ENCODE data around the gene ZNF283. TPM values are rescaled to one million over a fixed set of nuclear protein-coding genes. Genes with fewer than 3 reads are reported as not detected.
"Not testable (repeated sequence)": the region's sequence is repeated elsewhere in the genome, so short reads cannot be mapped to it uniquely, and the experiment has no call there.

ZNF283 gene
- total RNA-seq, 1 donor from 2014 or later, result 7.9 TPM

DNA sequence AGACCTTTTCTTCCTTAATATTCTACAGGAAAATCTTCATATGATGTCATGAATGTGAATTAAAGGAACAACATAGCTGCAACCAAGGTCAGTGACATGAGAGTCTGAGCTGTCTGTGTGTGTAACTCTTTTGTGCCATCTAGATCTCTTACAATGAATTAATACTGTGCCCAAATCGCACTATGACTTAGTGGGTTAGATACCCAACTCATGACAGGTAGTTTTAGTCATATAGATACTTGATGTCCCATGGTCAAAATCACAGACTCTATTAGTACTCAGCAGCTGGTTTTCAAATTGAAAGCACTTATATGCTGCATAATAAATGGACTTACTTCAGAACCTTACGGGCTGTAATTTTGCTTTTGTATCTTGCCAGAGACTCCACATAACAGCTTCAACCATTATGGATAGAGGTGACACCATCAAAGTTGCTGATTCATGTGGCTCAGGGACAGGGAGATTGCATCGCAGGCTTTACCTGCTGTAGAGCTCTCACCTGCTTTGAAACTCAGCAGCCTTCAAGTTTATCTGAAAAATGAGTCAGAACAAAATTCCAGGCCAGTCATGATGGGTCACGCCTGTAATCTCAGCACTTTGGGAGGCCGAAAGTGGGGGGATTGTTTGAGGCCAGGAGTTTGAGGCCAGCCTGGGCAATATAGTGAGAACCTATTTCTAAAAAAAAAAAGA lies 12.3 kb upstream of the ZNF283 start:
- DNase-seq (ENCODE audit: extremely low spot score in 2 of 2), result no peak
- no peak overlapping the region for H3K4me3 ChIP-seq
- no peaks in the 10 kb centered on the region for H3K4me1 ChIP-seq
- no peaks in the 10 kb centered on the region for H3K36me3 ChIP-seq
- H3K27ac ChIP-seq, result no peak overlapping the region
- intact Hi-C loops (cut with DNase I), result no loop called here
- H3K27me3 ChIP-seq, result no peaks in the 10 kb centered on the region
- H3K9me3 ChIP-seq, result no peaks in the 10 kb centered on the region
- no peak for TF ChIP-seq POLR2A (IDR thresholded peaks at IDR 0.05)
- no peak for TF ChIP-seq POLR2AphosphoS5 (IDR thresholded peaks at IDR 0.05; ENCODE audit: insufficient read depth in 1 of 2, low read depth in 1 of 2)
- TF ChIP-seq, protein P1, sequence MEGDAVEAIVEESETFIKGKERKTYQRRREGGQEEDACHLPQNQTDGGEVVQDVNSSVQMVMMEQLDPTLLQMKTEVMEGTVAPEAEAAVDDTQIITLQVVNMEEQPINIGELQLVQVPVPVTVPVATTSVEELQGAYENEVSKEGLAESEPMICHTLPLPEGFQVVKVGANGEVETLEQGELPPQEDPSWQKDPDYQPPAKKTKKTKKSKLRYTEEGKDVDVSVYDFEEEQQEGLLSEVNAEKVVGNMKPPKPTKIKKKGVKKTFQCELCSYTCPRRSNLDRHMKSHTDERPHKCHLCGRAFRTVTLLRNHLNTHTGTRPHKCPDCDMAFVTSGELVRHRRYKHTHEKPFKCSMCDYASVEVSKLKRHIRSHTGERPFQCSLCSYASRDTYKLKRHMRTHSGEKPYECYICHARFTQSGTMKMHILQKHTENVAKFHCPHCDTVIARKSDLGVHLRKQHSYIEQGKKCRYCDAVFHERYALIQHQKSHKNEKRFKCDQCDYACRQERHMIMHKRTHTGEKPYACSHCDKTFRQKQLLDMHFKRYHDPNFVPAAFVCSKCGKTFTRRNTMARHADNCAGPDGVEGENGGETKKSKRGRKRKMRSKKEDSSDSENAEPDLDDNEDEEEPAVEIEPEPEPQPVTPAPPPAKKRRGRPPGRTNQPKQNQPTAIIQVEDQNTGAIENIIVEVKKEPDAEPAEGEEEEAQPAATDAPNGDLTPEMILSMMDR (IDR thresholded peaks at IDR 0.05), result no peak

DNA sequence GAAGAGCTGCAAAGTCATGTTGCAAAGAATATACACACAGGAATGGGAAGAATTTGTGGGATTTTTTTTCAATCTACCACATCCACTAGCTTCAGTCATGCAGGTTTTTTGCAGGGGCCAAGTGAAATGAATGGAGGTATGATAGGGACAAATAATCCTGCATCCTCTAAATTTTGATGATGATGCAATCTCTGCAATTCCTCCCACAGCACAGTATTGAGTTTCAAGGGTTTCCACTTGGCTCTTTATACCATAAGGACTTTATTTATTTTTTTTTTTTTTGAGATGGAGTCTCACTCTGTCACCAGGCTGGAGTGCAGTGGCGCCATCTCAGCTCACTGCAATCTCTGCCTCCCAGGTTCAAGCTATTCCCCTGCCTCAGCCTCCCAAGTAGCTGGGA lies 9.7 kb upstream of the ZNF283 start:
- H3K4me1 ChIP-seq; DNase-seq (ENCODE audit: extremely low spot score in 2 of 2); intact Hi-C loops (cut with DNase I); H3K4me3 ChIP-seq; H3K27ac ChIP-seq; H3K27me3 ChIP-seq; H3K36me3 ChIP-seq; H3K9me3 ChIP-seq: not testable (repeated sequence)

DNA sequence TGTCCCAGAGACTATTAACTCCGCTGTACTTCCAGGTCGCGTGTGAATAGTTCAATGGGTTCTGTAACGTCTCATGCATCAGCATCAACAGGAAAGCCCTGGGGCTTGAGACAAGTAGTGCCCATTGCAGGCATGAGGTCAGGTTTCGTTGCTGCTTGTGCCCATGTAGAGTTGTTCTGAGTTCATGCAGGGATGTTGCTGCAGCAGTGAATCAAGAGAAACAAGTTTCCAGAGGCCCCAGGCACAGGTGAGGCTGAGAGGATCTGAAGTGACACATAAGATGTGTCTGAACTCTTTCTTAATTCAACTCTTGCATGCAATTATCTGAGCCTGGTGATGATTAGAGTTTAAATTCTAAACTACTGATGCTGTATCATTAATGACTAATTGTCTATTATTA lies 8.6 kb upstream of the ZNF283 start:
- Histone ChIP-seq H3K36me3 (no peaks in the 10 kb centered on the region), H3K9me3 (no peaks in the 10 kb centered on the region), H3K4me1 (peaks cover 7% of the 10 kb centered on the region), H3K4me3 (no peak overlapping the region), H3K27me3 (no peaks in the 10 kb centered on the region), H3K27ac (no peak overlapping the region)
- DNase-seq (ENCODE audit: extremely low spot score in 2 of 2), result no peak
- TF ChIP-seq, protein P1 (IDR thresholded peaks at IDR 0.05), result no peak
- TF ChIP-seq POLR2AphosphoS5 (IDR thresholded peaks at IDR 0.05; ENCODE audit: insufficient read depth in 1 of 2, low read depth in 1 of 2) (no peak), POLR2A (IDR thresholded peaks at IDR 0.05) (no peak)
- intact Hi-C loops (cut with DNase I), result no loop called here

DNA sequence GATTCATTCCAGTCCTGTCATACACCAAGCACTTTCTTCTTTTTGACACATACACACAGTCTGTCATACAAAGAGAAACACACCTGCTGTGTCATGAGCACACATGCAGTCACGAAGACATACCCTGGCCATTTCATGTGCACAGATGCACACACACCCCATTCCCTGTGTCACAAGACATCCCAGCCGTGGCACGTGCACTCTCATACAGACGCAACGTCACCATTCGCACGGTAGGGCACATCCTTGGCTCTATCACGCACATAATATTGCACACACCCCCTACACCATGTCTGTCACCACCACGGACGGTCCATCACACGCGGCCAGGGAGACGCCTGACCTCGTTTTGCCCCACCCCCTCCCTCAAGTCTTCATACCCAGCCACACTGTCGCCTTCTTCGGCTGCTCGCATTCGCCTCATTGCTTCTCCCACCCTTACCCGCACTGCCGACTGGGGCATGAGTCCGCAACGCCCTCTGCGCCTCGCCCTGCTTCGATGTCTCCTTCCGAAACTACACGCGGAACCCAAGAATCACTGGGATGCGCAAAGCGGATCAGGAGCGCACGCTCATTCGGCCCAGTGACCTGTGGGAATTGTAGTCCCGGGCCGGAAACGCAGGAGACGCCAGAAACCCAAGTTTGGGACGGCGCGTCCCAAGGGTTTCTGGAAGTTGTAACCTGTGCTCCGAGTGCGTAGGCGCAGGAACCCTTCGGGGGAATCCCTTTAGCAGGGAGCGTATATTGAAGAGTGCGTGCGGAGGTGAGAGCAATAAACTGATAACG lies 6.8 kb upstream of the ZNF283 start:
- no peak for DNase-seq (ENCODE audit: extremely low spot score in 2 of 2)

DNA sequence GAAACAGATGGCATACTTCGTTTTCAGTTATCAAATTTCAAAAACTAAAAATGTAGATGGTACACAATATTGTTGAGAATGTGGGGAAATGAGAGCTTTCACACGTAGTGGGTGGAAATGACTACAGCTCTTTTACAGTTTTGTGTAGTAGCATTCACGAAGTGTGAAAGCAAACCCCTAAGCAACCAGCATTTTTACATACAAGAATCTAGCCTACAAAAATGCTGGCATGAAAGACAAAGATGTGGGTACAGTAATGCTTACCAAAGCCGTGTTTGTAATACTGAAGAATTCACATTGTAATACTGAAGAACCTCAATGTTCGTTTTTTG lies 6.3 kb upstream of the ZNF283 start:
- TF ChIP-seq POLR2A (IDR thresholded peaks at IDR 0.05), result no peak
- no peak for TF ChIP-seq POLR2AphosphoS5 (IDR thresholded peaks at IDR 0.05; ENCODE audit: insufficient read depth in 1 of 2, low read depth in 1 of 2)
- TF ChIP-seq, protein P1 (IDR thresholded peaks at IDR 0.05), result no peak
- Histone ChIP-seq H3K27ac (no peak overlapping the region), H3K36me3 (no peaks in the 10 kb centered on the region), H3K27me3 (no peaks in the 10 kb centered on the region), H3K4me3 (peak overlapping the region; percentile 28 to 48), H3K9me3 (no peaks in the 10 kb centered on the region), H3K4me1 (peaks cover 7% of the 10 kb centered on the region)
- intact Hi-C loops (cut with DNase I), result loop anchor here (10.0 kb wide), 1 partner anchor 114 kb away; the partner anchor contains the start of gene ZNF45
- DNase-seq (ENCODE audit: extremely low spot score in 2 of 2), result no peak

More for the DNA sequence above, 6.8 kb upstream of the ZNF283 start:
- Histone ChIP-seq H3K36me3 (no peaks in the 10 kb centered on the region), H3K9me3 (no peaks in the 10 kb centered on the region), H3K4me1 (peaks cover 7% of the 10 kb centered on the region), H3K4me3 (peak overlapping the region; percentile 28 to 48), H3K27ac (no peak overlapping the region), H3K27me3 (no peaks in the 10 kb centered on the region)
- intact Hi-C loops (cut with DNase I), result loop anchor here (10.0 kb wide), 1 partner anchor 115 kb away; the partner anchor contains the start of gene ZNF45
- TF ChIP-seq POLR2A (IDR thresholded peaks at IDR 0.05) (no peak), POLR2AphosphoS5 (IDR thresholded peaks at IDR 0.05; ENCODE audit: insufficient read depth in 1 of 2, low read depth in 1 of 2) (no peak)
- TF ChIP-seq, protein P1 (IDR thresholded peaks at IDR 0.05), result no peak

DNA sequence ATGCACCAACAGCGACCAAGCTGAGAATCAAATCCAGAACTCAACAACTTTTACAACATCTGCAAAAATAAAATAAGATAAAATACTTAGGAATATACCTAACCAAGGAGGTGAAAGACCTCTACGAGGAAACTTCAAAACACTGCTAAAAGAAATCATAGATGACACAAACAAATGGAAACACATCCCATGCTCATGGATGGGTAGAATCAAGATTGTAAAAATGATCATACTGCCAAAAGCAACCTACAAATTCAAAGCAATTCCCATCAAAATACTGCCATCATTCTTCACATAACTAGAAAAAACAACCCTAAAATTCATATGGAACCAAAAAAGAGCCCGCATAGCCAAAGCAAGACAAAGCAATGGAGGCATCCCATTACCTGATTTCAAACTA lies 3.3 kb upstream of the ZNF283 start:
- H3K4me3 ChIP-seq; H3K36me3 ChIP-seq; H3K27ac ChIP-seq; H3K27me3 ChIP-seq; DNase-seq (ENCODE audit: extremely low spot score in 2 of 2); H3K9me3 ChIP-seq: not testable (repeated sequence)
- intact Hi-C loops (cut with DNase I), result loop anchor here (10.0 kb wide), 1 partner anchor 111 kb away; the partner anchor contains the start of gene ZNF45
- H3K4me1 ChIP-seq, result peaks cover 14% of the 10 kb centered on the region

DNA sequence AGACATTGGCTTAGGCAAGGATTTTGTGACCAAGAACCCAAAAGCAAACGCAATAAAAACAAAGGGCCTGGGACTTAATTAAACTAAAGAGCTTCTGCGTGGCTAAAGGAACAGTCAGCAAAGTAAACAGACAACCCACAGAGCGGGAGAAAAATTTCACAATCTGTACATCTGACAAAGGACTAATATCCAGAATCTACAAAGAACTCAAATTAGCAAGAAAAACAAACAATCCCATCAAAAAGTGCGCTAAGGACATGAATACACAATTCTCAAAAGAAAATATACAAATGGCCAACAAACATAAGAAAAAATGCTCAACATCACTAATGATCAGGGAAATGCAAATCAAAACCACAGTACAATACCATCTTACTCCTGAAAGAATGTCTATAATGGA lies 2.5 kb upstream of the ZNF283 start:
- DNase-seq (ENCODE audit: extremely low spot score in 2 of 2); H3K27ac ChIP-seq; H3K27me3 ChIP-seq; H3K9me3 ChIP-seq; H3K4me3 ChIP-seq; H3K36me3 ChIP-seq: not testable (repeated sequence)
- intact Hi-C loops (cut with DNase I), result loop anchor here (10.0 kb wide), 1 partner anchor 110 kb away; the partner anchor contains the start of gene ZNF45
- H3K4me1 ChIP-seq, result peaks cover 14% of the 10 kb centered on the region
